Activated T-helper 17 cell treated with anti-CD3 and anti-CD28 coated beads, Interleukin-2, amount 50 U/mL, for 72 hours (primary cell): Measurements from ENCODE around the gene PHF12. TPM values are rescaled to one million over a fixed set of nuclear protein-coding genes. Genes with fewer than 3 reads are reported as not detected.
"Not testable (repeated sequence)": the region's sequence is repeated elsewhere in the genome, so short reads cannot be mapped to it uniquely, and the experiment has no call there.

ENCODE experiments used
- ATAC-seq: fragments of 150-1000 bp; cut with Tn5 transposase; replicated peaks from 2 replicates; pipeline ENCODE4 v1.10.0; 2021; ENCODE audit warnings: mild to moderate bottlenecking, moderate library complexity
- H3K27ac Mint-ChIP-seq: one replicate; pipeline ENCODE4 v1.8.0; 2022; ENCODE audit warnings: mixed read lengths
- H3K27me3 Mint-ChIP-seq: one replicate; pipeline ENCODE4 v1.8.0; 2022; ENCODE audit warnings: mixed read lengths
- H3K36me3 Mint-ChIP-seq: one replicate; pipeline ENCODE4 v1.8.0; 2022; ENCODE audit warnings: low read depth, mild to moderate bottlenecking, mixed read lengths
- H3K4me1 Mint-ChIP-seq: one replicate; pipeline ENCODE4 v1.8.0; 2022; ENCODE audit warnings: mixed read lengths
- H3K4me3 Mint-ChIP-seq: one replicate; pipeline ENCODE4 v1.8.0; 2022; ENCODE audit warnings: mild to moderate bottlenecking, mixed read lengths
- H3K9me3 Mint-ChIP-seq: one replicate; pipeline ENCODE4 v1.8.0; 2022; ENCODE audit warnings: mixed read lengths
- total RNA-seq, 2 donors: library from RNA; stranded (reverse); gene quantifications; one replicate each; pipeline ENCODE4 v1.2.3, GENCODE V29; 2022

Gene PHF12
- total RNA-seq, 2 donors from 2014 or later, result 56.9 to 60.2 TPM

DNA sequence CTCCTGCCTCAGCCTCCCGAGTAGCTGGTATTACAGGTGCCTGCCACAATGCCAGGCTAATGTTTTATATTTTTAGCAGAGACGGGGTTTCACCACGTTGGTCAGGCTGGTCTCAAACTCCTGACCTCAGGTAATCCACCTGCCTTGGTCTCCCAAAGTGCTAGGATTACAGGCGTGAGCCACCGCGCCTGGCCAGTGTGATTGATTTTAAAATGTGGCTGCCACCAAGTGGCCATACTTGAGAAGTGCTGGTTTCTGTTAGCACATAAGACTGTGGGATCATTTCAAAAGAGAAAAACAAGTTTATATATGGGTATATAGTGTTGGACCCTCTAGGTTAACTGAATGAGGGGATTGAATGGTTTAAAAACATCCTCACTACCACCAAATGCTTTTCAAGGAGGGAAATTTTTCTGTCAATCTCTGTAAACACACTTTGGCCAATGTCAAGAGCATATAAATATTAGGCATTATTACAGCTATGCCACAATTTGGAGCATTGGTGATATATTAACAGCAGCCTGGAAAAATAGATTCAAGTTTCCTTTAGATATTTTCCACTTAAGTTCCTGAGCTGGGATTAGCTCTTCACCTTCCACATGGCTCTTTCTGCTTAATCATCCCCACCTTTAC, 34.9 kb downstream of the PHF12 start:
- peak; percentile 41 for ATAC-seq
- no peaks in the 10 kb centered on the region for H3K27me3 Mint-ChIP-seq
- H3K9me3 Mint-ChIP-seq, result peaks cover 5% of the 10 kb centered on the region
- H3K4me1 Mint-ChIP-seq, result peaks cover 10% of the 10 kb centered on the region
- H3K4me3 Mint-ChIP-seq, result no peak overlapping the region
- H3K27ac Mint-ChIP-seq, result peak overlapping the region; percentile 43
- peaks cover 100% of the 10 kb centered on the region for H3K36me3 Mint-ChIP-seq

DNA sequence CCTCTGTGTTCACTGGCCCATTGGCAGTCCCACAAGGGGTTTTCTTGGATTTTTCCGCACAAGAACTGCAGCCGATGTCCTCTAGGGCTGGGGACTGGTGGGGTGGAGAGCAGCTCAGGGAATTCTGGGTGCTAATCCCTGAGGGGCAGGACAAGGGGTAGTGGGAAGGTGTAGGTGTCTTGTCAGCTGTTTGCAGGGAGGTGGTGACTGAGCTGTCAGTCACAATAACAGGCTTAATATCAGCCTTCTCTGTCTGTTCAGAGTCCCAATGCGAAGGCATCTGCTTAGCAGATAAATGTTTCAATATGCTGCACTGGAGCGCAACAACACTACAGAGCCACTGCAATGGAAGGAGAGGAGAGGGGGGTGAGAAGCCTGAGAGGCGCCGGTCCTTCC, 38.4 kb downstream of the PHF12 start:
- peaks cover 10% of the 10 kb centered on the region for H3K4me1 Mint-ChIP-seq
- H3K36me3 Mint-ChIP-seq, result peaks cover 100% of the 10 kb centered on the region
- no peak overlapping the region for H3K4me3 Mint-ChIP-seq
- peak overlapping the region; percentile 58 for H3K27ac Mint-ChIP-seq
- H3K9me3 Mint-ChIP-seq, result peaks cover 5% of the 10 kb centered on the region
- no peaks in the 10 kb centered on the region for H3K27me3 Mint-ChIP-seq
- no peak for ATAC-seq

DNA sequence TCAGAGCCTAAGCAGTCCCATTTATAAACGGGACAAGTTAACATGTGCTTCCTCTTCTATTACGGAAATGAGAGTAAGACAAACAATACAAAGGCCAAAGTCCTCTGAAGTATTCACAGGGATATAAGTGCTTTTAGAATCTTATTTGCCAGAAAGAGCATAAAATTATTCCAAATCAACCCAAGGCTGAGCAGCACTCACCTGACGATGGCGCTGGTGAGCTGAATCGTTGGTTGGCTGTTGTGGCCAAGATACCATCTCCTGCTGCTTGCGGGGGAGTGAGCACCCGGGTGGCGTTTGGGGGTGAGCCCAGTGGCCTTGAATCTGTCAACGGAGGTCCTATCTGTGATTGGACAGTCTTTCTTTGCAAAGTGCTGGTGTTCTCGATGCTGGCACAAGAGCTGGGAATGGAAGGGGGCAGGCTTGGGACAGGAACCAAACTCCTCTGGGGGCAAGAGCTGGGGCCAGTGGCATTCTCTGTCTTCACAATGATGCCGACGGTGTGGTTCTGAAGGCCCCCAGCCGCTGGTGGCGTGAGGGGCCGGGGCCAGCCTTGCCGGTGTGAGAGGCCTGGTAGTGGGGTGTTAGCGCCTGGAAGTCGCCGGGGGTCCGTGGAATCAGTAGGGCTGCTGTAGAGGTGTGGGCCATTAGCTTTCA, 38.9 kb downstream of the PHF12 start:
- Mint-ChIP-seq H3K9me3 (peaks cover 5% of the 10 kb centered on the region), H3K4me3 (no peak overlapping the region), H3K36me3 (peaks cover 100% of the 10 kb centered on the region), H3K27me3 (no peaks in the 10 kb centered on the region), H3K27ac (peak overlapping the region; percentile 58), H3K4me1 (peaks cover 10% of the 10 kb centered on the region)
- no peak for ATAC-seq

DNA sequence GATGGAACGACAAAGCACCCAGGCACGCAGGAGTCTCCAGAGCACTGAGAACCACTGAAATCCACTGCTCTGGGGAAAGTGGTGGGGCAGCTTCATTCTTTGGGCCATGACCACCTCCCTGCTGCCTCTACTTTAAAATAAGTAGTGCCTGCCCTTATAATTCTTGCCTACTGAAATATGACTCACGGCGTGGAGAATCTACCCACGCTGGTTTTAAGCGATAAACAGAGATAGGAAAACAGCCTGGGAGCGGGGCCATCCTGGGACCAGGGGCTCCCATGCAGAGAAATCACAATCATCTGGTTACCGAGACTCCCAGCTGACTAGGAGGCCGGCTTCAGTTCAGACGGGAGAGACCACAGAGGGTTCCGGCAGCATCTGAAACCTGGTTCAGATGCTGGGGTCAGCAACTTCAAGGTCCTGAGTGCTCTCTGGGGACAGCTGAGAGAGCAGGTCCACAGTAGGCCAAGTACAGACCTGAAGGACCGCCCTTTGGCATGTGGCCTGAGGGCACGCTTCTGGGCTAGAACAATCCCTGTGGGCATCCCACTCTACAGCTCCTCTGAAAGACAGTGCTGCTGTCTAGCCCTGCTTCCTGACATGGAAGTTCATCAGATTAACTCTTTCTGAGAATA, 39.8 kb downstream of the PHF12 start:
- H3K36me3 Mint-ChIP-seq, result peaks cover 100% of the 10 kb centered on the region
- no peak overlapping the region for H3K4me3 Mint-ChIP-seq
- no peak for ATAC-seq
- H3K9me3 Mint-ChIP-seq, result peaks cover 5% of the 10 kb centered on the region
- no peaks in the 10 kb centered on the region for H3K27me3 Mint-ChIP-seq
- peaks cover 10% of the 10 kb centered on the region for H3K4me1 Mint-ChIP-seq
- H3K27ac Mint-ChIP-seq, result no peak overlapping the region

DNA sequence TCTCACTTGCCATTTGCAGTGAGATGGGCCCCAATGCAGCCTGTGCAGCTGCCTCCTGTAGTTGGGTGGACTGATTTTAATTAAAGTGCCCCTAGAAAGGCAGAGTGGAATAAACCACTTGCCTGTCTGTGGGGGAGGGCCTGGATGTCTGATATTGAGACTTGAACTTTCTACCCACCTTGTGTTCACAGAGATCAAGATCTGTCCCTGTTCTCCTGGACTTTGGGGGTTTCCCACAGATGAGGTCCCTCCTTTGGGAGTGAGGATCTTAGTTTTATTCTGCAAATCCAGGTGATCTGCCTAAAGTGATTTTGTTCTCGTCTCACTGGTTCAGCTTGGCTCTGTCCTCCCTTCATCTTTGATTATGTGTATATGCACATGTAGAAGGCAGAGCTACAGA, 40.8 kb downstream of the PHF12 start:
- Mint-ChIP-seq H3K4me1 (peaks cover 10% of the 10 kb centered on the region), H3K27ac (no peak overlapping the region), H3K9me3 (peaks cover 5% of the 10 kb centered on the region), H3K4me3 (no peak overlapping the region), H3K27me3 (no peaks in the 10 kb centered on the region), H3K36me3 (peaks cover 100% of the 10 kb centered on the region)
- ATAC-seq, result no peak

DNA sequence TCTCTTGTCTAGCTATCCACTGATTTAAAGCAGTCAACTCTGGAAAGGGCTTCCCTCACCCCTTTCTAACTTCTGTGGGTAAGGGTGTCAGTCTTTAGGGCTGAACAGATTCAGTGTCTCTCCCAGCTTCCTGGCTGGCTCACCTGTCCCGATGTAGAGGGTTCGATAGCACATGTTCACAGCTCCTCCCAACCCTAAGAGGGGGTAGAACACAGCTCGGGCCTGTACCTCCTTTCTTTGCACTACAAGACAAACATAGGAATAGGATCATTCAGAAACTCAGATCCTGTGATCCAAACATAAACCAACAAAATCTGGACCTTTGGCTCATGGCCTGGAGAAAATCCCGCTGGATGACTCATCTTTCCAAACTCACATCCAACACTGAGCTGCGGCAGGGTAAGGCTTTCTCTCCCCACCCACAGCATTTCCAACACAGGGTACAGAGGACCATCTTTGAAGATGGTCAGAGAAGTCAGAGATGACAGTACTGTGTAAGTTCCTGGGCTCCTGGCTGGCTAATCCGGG, 42.6 kb downstream of the PHF12 start:
- H3K9me3 Mint-ChIP-seq, result no peaks in the 10 kb centered on the region
- H3K36me3 Mint-ChIP-seq, result peaks cover 90% of the 10 kb centered on the region
- peak overlapping the region; percentile 38 for H3K27ac Mint-ChIP-seq
- H3K4me1 Mint-ChIP-seq, result no peaks in the 10 kb centered on the region
- ATAC-seq, result no peak
- no peaks in the 10 kb centered on the region for H3K27me3 Mint-ChIP-seq
- no peak overlapping the region for H3K4me3 Mint-ChIP-seq

DNA sequence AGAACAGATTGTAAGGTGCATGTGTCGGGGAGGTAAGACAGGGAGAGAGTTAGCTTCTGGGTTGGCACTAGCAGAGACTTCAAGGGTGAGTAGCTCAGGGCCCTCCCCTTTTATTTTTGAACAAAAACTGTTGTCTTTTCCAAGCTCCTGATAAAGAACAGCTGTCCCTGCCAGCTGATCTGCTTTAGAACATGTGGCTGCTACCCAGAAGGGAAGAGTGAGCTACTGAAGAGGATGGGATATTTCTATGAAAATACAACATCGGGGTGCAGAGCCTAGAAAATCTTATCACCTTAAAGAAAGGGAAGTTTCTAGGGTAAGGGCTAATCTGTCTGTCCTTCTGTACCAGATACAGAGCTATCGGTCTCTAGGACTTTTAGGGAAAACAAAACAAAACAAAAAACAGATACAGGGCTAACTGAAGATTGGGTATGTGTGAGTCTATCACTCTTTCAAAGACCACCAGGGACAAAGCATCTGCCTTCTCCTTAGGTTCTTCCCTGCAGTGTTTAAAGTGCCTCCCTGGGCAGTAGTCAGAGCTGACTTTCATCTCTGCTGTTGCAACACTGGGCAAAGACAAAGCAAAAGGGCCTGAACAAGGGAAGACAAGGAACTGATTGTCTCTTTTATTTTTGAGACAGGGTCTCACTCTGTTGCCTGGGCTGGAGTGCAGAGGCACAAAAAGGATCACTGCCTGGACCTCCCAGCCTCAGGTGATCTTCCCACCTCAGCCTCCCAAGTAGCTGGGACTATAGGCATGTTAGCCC, 43.4 kb downstream of the PHF12 start:
- no peaks in the 10 kb centered on the region for H3K27me3 Mint-ChIP-seq
- peaks cover 82% of the 10 kb centered on the region for H3K36me3 Mint-ChIP-seq
- no peak for ATAC-seq
- H3K27ac Mint-ChIP-seq, result peak overlapping the region; percentile 73
- H3K4me1 Mint-ChIP-seq, result peaks cover 6% of the 10 kb centered on the region
- no peaks in the 10 kb centered on the region for H3K9me3 Mint-ChIP-seq
- no peak overlapping the region for H3K4me3 Mint-ChIP-seq

DNA sequence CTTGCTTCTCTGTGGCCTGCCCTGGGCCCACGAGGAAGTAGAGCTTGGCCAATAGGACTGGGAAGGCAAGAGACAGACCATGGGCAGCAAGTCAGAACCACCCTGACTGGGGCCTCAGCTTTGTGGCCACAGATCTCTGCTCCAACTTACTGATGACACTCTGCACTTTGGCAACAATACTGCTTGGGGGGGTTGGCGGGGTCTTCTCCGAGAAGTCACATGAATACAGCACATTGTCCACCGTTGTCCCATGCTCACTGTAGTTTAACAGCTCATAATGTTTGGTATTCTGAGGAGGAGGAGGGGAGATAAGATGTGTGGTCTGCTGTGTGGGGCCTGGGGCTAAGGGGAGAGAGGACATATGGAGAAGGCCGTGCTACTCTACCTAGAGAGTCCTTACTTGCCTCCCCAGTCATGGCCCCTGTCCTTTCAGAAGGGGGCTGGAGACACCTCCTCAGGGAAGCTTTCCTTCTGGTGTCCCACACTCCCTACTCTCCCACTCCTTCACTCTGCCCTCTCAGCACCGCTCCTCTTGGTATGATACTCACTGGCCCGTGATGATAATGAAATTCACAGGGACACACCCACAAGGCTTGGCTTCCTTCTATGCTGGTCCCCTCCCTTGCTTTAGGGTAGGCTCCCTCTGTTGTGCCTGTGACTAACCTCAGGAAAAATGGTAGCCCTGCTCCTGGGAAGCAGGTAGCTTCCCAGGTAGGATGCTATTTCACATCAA, 44.4 kb downstream of the PHF12 start:
- Mint-ChIP-seq H3K27me3 (no peaks in the 10 kb centered on the region), H3K36me3 (peaks cover 77% of the 10 kb centered on the region), H3K27ac (peak overlapping the region; percentile 73), H3K4me3 (no peak overlapping the region), H3K4me1 (peaks cover 10% of the 10 kb centered on the region), H3K9me3 (no peaks in the 10 kb centered on the region)
- no peak for ATAC-seq

DNA sequence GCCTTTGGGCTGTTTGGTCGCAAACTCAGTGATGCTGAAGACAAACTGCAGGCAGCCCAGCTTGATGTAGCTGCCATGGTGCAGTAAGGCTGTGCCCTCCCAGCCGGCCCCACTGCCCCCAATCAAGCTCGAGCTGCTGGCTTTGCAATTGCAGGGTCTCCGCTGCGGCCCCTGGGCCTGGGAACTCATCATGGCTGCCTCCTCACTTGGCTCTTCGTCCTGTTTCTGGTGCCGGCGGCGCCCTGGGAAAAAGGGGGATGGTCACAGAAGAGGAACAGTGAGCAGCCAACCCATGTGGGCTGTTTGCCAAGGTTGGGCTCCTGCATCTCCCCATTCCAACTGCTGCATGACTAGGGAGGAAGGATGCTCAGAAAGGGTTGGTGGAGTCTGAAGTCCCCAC, 45.0 kb downstream of the PHF12 start:
- no peaks in the 10 kb centered on the region for H3K9me3 Mint-ChIP-seq
- no peaks in the 10 kb centered on the region for H3K27me3 Mint-ChIP-seq
- H3K4me3 Mint-ChIP-seq, result no peak overlapping the region
- peak overlapping the region; percentile 73 for H3K27ac Mint-ChIP-seq
- H3K36me3 Mint-ChIP-seq, result peaks cover 77% of the 10 kb centered on the region
- ATAC-seq, result no peak
- peaks cover 13% of the 10 kb centered on the region for H3K4me1 Mint-ChIP-seq

DNA sequence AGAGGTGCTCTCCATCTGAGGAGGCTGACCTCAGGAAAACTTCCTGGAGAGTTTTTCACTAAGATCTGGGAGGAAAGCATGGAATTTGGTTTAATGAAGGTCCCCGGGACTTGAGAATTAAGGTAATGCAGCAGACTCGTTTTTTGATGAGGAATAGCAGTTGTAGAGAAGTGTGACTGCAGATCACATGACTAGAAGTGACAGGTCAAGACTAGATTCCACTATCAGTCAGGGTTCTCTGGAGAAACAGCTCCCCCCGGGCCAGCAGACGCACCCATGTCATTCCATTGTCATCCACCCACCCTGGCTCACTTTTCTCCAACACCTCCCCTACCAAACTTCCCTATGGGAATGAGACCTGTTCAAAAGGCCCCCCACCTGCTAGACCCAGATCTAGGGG, 46.5 kb downstream of the PHF12 start:
- Mint-ChIP-seq H3K9me3 (no peaks in the 10 kb centered on the region), H3K36me3 (peaks cover 75% of the 10 kb centered on the region), H3K4me3 (no peak overlapping the region), H3K27me3 (no peaks in the 10 kb centered on the region), H3K4me1 (peaks cover 20% of the 10 kb centered on the region), H3K27ac (no peak overlapping the region)
- ATAC-seq, result no peak

DNA sequence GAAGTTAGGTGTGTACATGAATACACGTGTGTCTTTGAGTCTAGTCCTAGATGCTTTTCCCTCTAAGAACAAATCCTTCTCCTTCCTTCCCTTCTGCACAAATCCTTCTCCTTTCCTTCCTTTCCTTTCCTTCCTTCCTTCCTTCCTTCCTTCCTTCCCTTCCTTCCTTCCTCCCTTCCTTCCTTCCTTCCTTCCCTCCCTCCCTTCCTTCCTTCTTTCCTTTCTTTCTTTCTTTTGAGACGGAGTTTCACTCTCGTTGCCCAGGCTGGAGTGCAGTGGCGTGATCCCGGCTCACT, 47.8 kb downstream of the PHF12 start:
- Mint-ChIP-seq H3K36me3 (peaks cover 75% of the 10 kb centered on the region), H3K4me1 (peaks cover 26% of the 10 kb centered on the region), H3K4me3 (peak overlapping the region; percentile 99), H3K27ac (peak overlapping the region; percentile 61)
- H3K27me3 Mint-ChIP-seq, H3K9me3 Mint-ChIP-seq, ATAC-seq: not testable (repeated sequence)

DNA sequence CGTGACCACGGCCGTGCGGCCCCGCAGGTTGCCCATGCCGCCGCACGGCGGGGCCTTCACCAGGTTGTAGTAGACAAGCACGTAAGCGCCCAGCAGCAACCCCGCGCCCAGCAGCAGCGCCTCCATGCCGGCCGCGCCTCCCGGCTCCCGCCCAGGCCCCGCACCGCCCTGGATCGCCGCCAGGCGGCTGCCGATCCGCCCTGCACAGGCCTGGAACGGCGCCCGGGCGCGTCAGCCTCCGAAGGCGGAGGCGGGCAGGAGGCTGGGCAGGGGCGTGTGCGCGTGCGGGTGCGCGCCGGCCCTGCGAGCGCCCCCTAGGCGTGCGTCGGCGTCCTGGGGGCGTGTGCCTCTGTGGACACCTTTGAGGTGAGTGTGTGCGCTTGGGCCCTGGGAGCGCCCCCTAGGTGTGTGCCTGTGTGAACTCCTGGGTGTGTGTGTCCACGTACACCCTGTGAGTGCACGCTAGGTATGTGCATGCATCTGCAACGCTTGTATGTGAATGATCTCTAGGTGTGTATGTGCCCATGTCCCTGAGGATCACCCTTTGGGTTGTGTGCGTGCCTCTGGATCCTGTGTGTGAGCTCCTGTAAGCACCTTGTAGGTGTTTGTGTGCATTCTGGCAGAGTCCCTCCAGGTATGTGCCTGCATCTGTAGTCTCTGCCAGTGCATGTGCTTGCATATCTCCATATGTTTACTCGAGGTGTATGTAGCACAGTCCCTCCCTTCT, 48.3 kb downstream of the PHF12 start, which contains the start of gene DHRS13:
Gene DHRS13, minus strand, starts transcription at position 261 of the 727 bp plus-strand sequence. Its CDS starts 135 bp downstream, at position 126.
- H3K27ac Mint-ChIP-seq, result peak within 1 kb of the TSS; percentile 97

More for the DNA sequence above, 48.3 kb downstream of the PHF12 start, which contains the start of gene DHRS13:
- peak within 1 kb of the TSS; percentile 99 for H3K4me3 Mint-ChIP-seq
- H3K27me3 Mint-ChIP-seq, result no peaks in the 10 kb centered on the region
- no peaks in the 10 kb centered on the region for H3K9me3 Mint-ChIP-seq
- peaks cover 75% of the 10 kb centered on the region for H3K36me3 Mint-ChIP-seq
- peak; percentile 91 for ATAC-seq
- H3K4me1 Mint-ChIP-seq, result peaks cover 28% of the 10 kb centered on the region
